NCI-H1417 treated with DMSO at 0.1 percent for 48 hours (cell line): Measurements from ENCODE around the gene SLC35A1.

Experiments
- DNase-seq: peaks from one replicate; lab custom pipeline; 2025; lab: John Stamatoyannopoulos, UW

Gene SLC35A1

GRCh38 chr6:87529221-87529620 is 56.4 kb downstream of the SLC35A1 start:
- DNase-seq = no peak

- no peak for DNase-seq
Measured at GRCh38 chr6:87534377-87535047, 61.7 kb downstream of the SLC35A1 start.

- no peak for DNase-seq
Measured at GRCh38 chr6:87538510-87539260, 65.9 kb downstream of the SLC35A1 start.

GRCh38 chr6:87539554-87539953 is 66.8 kb downstream of the SLC35A1 start:
- DNase-seq = no peak

GRCh38 chr6:87540539-87540938 is 67.8 kb downstream of the SLC35A1 start:
- no peak for DNase-seq

- DNase-seq = no peak
Measured at GRCh38 chr6:87541041-87541440, 68.3 kb downstream of the SLC35A1 start.

- no peak for DNase-seq
Measured at GRCh38 chr6:87541744-87542143, 69.0 kb downstream of the SLC35A1 start.

- no peak for DNase-seq
Measured at GRCh38 chr6:87543696-87544473, 71.1 kb downstream of the SLC35A1 start.

GRCh38 chr6:87544474-87544735 is 71.6 kb downstream of the SLC35A1 start:
- no peak for DNase-seq

- DNase-seq = no peak
Measured at GRCh38 chr6:87551799-87552198, 79.0 kb downstream of the SLC35A1 start.

- no peak for DNase-seq
Measured at GRCh38 chr6:87553159-87553765, 80.5 kb downstream of the SLC35A1 start.

- DNase-seq = no peak
Measured at GRCh38 chr6:87555506-87555905, 82.7 kb downstream of the SLC35A1 start.

- DNase-seq = no peak
Measured at GRCh38 chr6:87558446-87558845, 85.7 kb downstream of the SLC35A1 start.

- DNase-seq = no peak
Measured at GRCh38 chr6:87561017-87561416, 88.2 kb downstream of the SLC35A1 start.
